HepG2 (cell line): ENCODE data around the gene PEAK3. TPM values are rescaled to one million over a fixed set of nuclear protein-coding genes. Genes with fewer than 3 reads are reported as not detected.

ENCODE experiments used
- CAMTA2 ChIP-seq: sonication (generic); formaldehyde crosslinking; IDR thresholded peaks from 2 replicates; pipeline ENCODE4 v1.4.0; 2020; ENCODE audit warnings: mild to moderate bottlenecking, missing genetic modification reagents, borderline replicate concordance
- CEBPZ ChIP-seq: IDR thresholded peaks from 2 replicates; pipeline ENCODE4 v1.6.1; 2012; ENCODE audit warnings: low read length, improper control_type of control experiment
- ELF3 ChIP-seq: IDR thresholded peaks from 2 replicates; pipeline ENCODE4 v1.6.1; 2016; ENCODE audit warnings: missing genetic modification reagents, missing compliant biosample characterization
- RBM22 ChIP-seq: fragments of 200-400 bp; formaldehyde crosslinking; optimal IDR thresholded peaks from 2 replicates; pipeline ENCODE3; 2017; ENCODE audit warnings: mild to moderate bottlenecking, low read length, moderate library complexity
- SIN3A ChIP-seq: IDR thresholded peaks from 2 replicates; pipeline ENCODE4 v1.6.1; 2011; ENCODE audit warnings: low read depth, mild to moderate bottlenecking, control low read depth, low read length, borderline replicate concordance
- SP4 ChIP-seq: sonication (generic); formaldehyde crosslinking; IDR thresholded peaks from 2 replicates; pipeline ENCODE4 v1.8.1; 2023; ENCODE audit warnings: mild to moderate bottlenecking, missing genetic modification reagents
- ZNF180 ChIP-seq: sonication (generic); formaldehyde crosslinking; IDR thresholded peaks from 2 replicates; pipeline ENCODE4 v1.4.0; 2020; ENCODE audit warnings: low read depth, missing genetic modification reagents, borderline replicate concordance
- ZNF235 ChIP-seq: sonication (generic); formaldehyde crosslinking; IDR thresholded peaks from 2 replicates; pipeline ENCODE4 v1.8.1; 2023; ENCODE audit warnings: mild to moderate bottlenecking, missing genetic modification reagents, borderline replicate concordance
- ZNF275 ChIP-seq: sonication (generic); formaldehyde crosslinking; IDR thresholded peaks from 2 replicates; pipeline ENCODE4 v1.8.0; 2022; ENCODE audit warnings: missing genetic modification reagents, mild to moderate bottlenecking, inconsistent platforms, borderline replicate concordance
- polyA plus RNA-seq, 8 experiments: library from polyadenylated mRNA; depleted of rRNA in 3 of 8; stranded (reverse) in 7 of 8; unstranded in 1 of 8; fragments of >200 nt; fragmentation: Illumina TruSeq in 4 of 8; extraction: Trizol in 4 of 8; gene quantifications; 2 replicates each; pipeline versions ENCODE4 v1.2.1 to v1.2.3, GENCODE V29; 2011 to 2016; ENCODE audit warnings: low read depth in 4 of 8, missing spikeins in 1 of 8, mixed read lengths in 1 of 8; ENCODE audit not compliant: insufficient read depth in 1 of 8
- total RNA-seq, 5 experiments: library from RNA; depleted of rRNA; stranded (reverse); fragments of >200 nt; fragmentation: Illumina TruSeq; extraction: Trizol; gene quantifications; 2 replicates each; pipeline ENCODE4 v1.2.3, GENCODE V29; 2016; ENCODE audit warnings: low read depth in 1 of 5
- TF ChIP-seq, protein P1 (sequence below): sonication (generic); formaldehyde crosslinking; IDR thresholded peaks from 2 replicates; pipeline ENCODE4 v1.4.0; 2020; ENCODE audit warnings: low read depth, mild to moderate bottlenecking, missing genetic modification reagents
- TF ChIP-seq, protein P2 (sequence below): sonication (generic); formaldehyde crosslinking; IDR thresholded peaks from 2 replicates; pipeline ENCODE4 v1.9.0; 2022; ENCODE audit warnings: missing genetic modification reagents, mild to moderate bottlenecking, borderline replicate concordance

The PEAK3 gene
- total and polyA plus RNA-seq, 2 of the 13 experiments (the other 11 are each of a cell fraction or from before 2014, with no cell fraction given) = not detected

DNA sequence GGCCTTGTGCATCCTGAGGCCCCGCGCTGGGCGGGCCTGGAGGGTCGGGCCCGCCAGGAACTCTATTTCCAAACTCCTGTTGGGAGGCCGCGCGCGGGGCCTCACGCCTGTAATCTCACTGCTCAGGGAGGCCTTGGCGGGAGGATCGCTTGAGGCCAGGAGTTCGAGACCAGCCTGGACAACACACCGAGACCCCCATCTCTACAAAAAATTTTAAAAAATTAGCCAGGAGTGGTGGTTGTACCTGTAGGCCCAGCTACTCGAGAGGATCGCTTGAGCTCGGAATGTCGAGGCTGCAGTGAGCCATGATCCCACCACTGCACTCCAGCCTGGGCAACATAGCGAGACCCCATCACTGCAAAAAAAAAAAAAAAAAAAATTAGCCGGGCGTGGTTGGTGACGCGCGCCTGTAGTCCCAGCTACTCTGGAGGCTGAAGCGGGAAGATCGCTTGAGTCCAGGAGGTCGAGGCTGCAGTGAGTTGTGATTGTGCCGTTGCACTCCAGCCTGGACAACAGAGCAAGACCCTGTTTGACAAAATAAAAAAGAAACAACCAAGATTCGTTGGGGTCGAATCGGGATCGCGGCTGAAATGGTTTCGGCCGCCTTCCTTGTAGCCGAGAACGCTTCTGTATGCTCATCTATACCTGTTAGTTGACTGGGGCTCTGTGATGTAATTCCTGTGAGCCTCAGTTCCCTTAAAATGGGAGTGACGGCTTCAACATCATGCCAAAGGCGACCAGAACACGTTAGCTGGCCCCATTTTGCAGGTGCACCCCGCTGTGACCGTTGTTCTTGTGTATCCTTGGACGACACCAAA is 44.7 kb downstream of the PEAK3 start (continued):
- TF ChIP-seq CEBPZ (no peak), ZNF235 (CRISPR knock-in tag) (no peak), SP4 (CRISPR knock-in tag) (no peak), ZNF180 (CRISPR knock-in tag) (no peak), CAMTA2 (CRISPR knock-in tag) (no peak), SIN3A (no peak), ELF3 (no peak), ZNF275 (no peak), RBM22 (no peak)
- TF ChIP-seq, protein P1, sequence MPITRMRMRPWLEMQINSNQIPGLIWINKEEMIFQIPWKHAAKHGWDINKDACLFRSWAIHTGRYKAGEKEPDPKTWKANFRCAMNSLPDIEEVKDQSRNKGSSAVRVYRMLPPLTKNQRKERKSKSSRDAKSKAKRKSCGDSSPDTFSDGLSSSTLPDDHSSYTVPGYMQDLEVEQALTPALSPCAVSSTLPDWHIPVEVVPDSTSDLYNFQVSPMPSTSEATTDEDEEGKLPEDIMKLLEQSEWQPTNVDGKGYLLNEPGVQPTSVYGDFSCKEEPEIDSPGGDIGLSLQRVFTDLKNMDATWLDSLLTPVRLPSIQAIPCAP (CRISPR knock-in tag) = no peak
- TF ChIP-seq, protein P2, sequence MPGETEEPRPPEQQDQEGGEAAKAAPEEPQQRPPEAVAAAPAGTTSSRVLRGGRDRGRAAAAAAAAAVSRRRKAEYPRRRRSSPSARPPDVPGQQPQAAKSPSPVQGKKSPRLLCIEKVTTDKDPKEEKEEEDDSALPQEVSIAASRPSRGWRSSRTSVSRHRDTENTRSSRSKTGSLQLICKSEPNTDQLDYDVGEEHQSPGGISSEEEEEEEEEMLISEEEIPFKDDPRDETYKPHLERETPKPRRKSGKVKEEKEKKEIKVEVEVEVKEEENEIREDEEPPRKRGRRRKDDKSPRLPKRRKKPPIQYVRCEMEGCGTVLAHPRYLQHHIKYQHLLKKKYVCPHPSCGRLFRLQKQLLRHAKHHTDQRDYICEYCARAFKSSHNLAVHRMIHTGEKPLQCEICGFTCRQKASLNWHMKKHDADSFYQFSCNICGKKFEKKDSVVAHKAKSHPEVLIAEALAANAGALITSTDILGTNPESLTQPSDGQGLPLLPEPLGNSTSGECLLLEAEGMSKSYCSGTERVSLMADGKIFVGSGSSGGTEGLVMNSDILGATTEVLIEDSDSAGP = no peak; the same call in 1 of the 2 replicates
